ENCODE results near the gene AKAP12.
"Not testable (repeated sequence)": the region's sequence is repeated elsewhere in the genome, so short reads cannot be mapped to it uniquely, and the experiment has no call there.

The AKAP12 gene

GRCh38 chr6:151317103-151317994 lies 77.6 kb downstream of the AKAP12 start:
- no peak for DNase-seq

GRCh38 chr6:151317995-151318365 lies 78.2 kb downstream of the AKAP12 start:
- DNase-seq, result no peak

GRCh38 chr6:151320140-151320539 lies 80.4 kb downstream of the AKAP12 start:
- no peak for DNase-seq

- no peak for DNase-seq
Observed at GRCh38 chr6:151321438-151321837, 81.7 kb downstream of the AKAP12 start.

GRCh38 chr6:151322570-151322969 lies 82.8 kb downstream of the AKAP12 start:
- DNase-seq, result no peak

- DNase-seq, result peak; percentile 60 to 74
Observed at GRCh38 chr6:151323791-151324487, 84.2 kb downstream of the AKAP12 start.

GRCh38 chr6:151324488-151324825 lies 84.7 kb downstream of the AKAP12 start:
- no peak for DNase-seq

GRCh38 chr6:151325075-151326050 lies 85.6 kb downstream of the AKAP12 start:
- DNase-seq, result peak; percentile 23 to 25

GRCh38 chr6:151326116-151326825 lies 86.5 kb downstream of the AKAP12 start:
- no peak for DNase-seq

GRCh38 chr6:151327101-151327500 lies 87.3 kb downstream of the AKAP12 start:
- no peak for DNase-seq

- DNase-seq, result no peak
Observed at GRCh38 chr6:151330130-151330696, 90.4 kb downstream of the AKAP12 start.

GRCh38 chr6:151335930-151336329 lies 96.2 kb downstream of the AKAP12 start:
- DNase-seq, result no peak

- DNase-seq, result no peak
Observed at GRCh38 chr6:151338651-151339200, 99.0 kb downstream of the AKAP12 start.

- DNase-seq, result no peak
Observed at GRCh38 chr6:151339369-151339768, 99.6 kb downstream of the AKAP12 start.

- DNase-seq, result no peak
Observed at GRCh38 chr6:151340219-151340978, 100.6 kb downstream of the AKAP12 start.

GRCh38 chr6:151341476-151342195 lies 101.9 kb downstream of the AKAP12 start:
- DNase-seq, result no peak

GRCh38 chr6:151342750-151343149 lies 103.0 kb downstream of the AKAP12 start:
- not testable (repeated sequence) for DNase-seq

GRCh38 chr6:151349651-151350270 lies 110.0 kb downstream of the AKAP12 start:
- DNase-seq, result no peak

GRCh38 chr6:151350442-151351145 lies 110.8 kb downstream of the AKAP12 start:
- no peak for DNase-seq
